Progenitor cell of endocrine pancreas (in vitro differentiated cells): ENCODE results near the gene PA2G4. TPM values are rescaled to one million over a fixed set of nuclear protein-coding genes. Genes with fewer than 3 reads are reported as not detected.
A peak's percentile ranks its signal among the peaks of the same experiment; 100 is the strongest.

Experiments
- DNase-seq: peaks from one replicate; pipeline ENCODE4 v3.0.0; 2021; ENCODE audit warnings: low spot score; ENCODE audit not compliant: unreplicated experiment
- H3K27ac Mint-ChIP-seq: 2 replicates; pipeline ENCODE4 v1.8.0; 2021; ENCODE audit warnings: mild to moderate bottlenecking, moderate library complexity, mixed read lengths
- H3K27me3 Mint-ChIP-seq: 2 replicates; pipeline ENCODE4 v1.8.0; 2021; ENCODE audit warnings: mixed read lengths
- H3K36me3 Mint-ChIP-seq: 2 replicates; pipeline ENCODE4 v1.8.0; 2022; ENCODE audit warnings: mixed read lengths; ENCODE audit not compliant: insufficient read depth
- H3K4me1 Mint-ChIP-seq: 2 replicates; pipeline ENCODE4 v1.8.0; 2021; ENCODE audit warnings: low read depth, mixed read lengths
- H3K4me3 Mint-ChIP-seq: 2 replicates; pipeline ENCODE4 v1.8.0; 2021; ENCODE audit warnings: low read depth, mild to moderate bottlenecking, moderate library complexity, mixed read lengths
- H3K9me3 Mint-ChIP-seq: 2 replicates; pipeline ENCODE4 v1.8.0; 2021; ENCODE audit warnings: low read depth, mixed read lengths
- CTCF ChIP-seq: fragments of 200-600 bp; sonication (generic); IDR thresholded peaks from one replicate; pipeline ENCODE4 v1.5.0; 2021; ENCODE audit warnings: antibody characterized with exemption, mild to moderate bottlenecking; ENCODE audit not compliant: unreplicated experiment
- total RNA-seq: library from RNA; stranded (reverse); gene quantifications from 2 replicates; pipeline ENCODE4 v1.2.1, GENCODE V29; 2021

Gene PA2G4
- total RNA-seq, 1 donor from 2014 or later: 103 TPM

DNA sequence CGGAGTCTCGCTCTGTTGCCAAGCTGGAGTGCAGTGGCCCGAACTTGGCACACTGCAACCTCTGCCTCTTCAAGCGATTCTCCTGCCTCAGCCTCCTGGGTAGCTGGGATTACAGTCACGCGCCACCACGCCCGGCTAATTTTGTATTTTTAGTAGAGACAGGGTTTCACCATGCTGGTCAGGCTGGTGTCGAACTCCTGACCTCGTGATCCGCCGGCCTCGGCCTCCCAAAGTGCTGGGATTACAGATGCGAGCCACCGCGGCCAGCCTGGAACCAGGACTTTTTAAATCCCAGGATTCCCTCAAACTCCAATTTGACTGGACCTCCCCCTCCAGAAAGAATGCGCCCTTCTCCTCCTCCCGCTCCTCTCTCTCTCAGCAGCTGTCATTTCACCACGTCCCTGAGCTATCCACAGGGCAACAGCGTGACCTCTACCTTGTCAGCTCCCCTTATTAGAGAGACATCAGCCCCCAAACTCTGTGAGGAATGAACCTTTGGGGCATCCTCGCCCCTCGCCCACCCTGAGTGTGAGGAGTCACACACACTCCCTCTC, 25.7 kb downstream of the PA2G4 start:
- Mint-ChIP-seq H3K27me3 (no peaks in the 10 kb centered on the region), H3K4me1 (peaks cover 31% of the 10 kb centered on the region), H3K9me3 (no peaks in the 10 kb centered on the region), H3K4me3 (peak overlapping the region; percentile 93), H3K27ac (no peak overlapping the region), H3K36me3 (peaks cover 24% of the 10 kb centered on the region)
- DNase-seq: no peak
- no peak for TF ChIP-seq CTCF

DNA sequence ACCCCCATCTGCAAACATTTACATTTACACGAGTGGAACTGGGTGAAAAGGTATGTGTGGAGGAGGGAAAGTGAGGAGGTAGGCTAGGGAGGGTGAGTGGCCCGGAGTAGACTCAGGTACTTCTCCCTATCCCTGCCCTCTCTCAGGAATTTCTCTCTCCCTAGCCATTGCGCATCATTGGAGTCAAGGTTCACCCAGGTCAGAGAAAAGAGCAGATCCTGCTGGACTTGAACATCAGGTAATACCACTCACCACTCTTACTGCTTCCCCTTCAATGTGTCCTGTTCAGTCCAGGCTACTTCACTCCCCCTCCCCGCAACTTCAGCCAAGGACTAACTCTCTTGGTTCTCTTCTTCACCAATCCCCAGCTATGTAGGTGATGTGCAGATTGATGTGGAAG, 26.5 kb downstream of the PA2G4 start:
- H3K27me3 Mint-ChIP-seq: no peaks in the 10 kb centered on the region
- DNase-seq: no peak
- H3K9me3 Mint-ChIP-seq: no peaks in the 10 kb centered on the region
- no peak for TF ChIP-seq CTCF
- H3K36me3 Mint-ChIP-seq: peaks cover 24% of the 10 kb centered on the region
- H3K4me1 Mint-ChIP-seq: peaks cover 31% of the 10 kb centered on the region
- H3K4me3 Mint-ChIP-seq: peak overlapping the region; percentile 67
- no peak overlapping the region for H3K27ac Mint-ChIP-seq

DNA sequence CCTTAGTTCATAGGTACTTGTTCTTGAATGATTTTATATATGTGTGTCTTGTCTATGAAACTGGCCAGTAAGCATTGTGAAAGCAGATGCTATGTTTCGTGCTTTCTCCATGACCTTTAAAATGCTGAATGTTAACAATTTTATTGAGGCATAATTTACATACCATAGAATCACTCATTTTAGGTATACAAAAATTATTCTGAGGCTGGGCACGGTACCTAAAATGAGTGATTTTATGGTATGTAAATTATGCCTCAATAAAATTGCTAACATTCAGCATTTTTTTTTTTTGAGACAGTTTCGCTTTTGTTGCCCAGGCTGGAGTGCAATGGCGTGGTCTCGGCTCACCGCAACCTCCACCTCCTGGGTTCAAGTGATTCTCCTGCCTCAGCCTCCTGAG, 30.5 kb downstream of the PA2G4 start:
- H3K4me3 Mint-ChIP-seq: no peak overlapping the region
- no peak overlapping the region for H3K27ac Mint-ChIP-seq
- no peak for TF ChIP-seq CTCF
- H3K27me3 Mint-ChIP-seq: no peaks in the 10 kb centered on the region
- peaks cover 42% of the 10 kb centered on the region for H3K36me3 Mint-ChIP-seq
- H3K9me3 Mint-ChIP-seq: no peaks in the 10 kb centered on the region
- peaks cover 4% of the 10 kb centered on the region for H3K4me1 Mint-ChIP-seq
- no peak for DNase-seq

GRCh38 chr12:56137853-56138571, 33.7 kb downstream of the PA2G4 start:
- no peaks in the 10 kb centered on the region for H3K4me1 Mint-ChIP-seq
- peaks cover 39% of the 10 kb centered on the region for H3K36me3 Mint-ChIP-seq
- H3K27me3 Mint-ChIP-seq: no peaks in the 10 kb centered on the region
- no peak overlapping the region for H3K4me3 Mint-ChIP-seq
- no peak for DNase-seq
- H3K27ac Mint-ChIP-seq: no peak overlapping the region
- TF ChIP-seq CTCF: no peak
- H3K9me3 Mint-ChIP-seq: no peaks in the 10 kb centered on the region

DNA sequence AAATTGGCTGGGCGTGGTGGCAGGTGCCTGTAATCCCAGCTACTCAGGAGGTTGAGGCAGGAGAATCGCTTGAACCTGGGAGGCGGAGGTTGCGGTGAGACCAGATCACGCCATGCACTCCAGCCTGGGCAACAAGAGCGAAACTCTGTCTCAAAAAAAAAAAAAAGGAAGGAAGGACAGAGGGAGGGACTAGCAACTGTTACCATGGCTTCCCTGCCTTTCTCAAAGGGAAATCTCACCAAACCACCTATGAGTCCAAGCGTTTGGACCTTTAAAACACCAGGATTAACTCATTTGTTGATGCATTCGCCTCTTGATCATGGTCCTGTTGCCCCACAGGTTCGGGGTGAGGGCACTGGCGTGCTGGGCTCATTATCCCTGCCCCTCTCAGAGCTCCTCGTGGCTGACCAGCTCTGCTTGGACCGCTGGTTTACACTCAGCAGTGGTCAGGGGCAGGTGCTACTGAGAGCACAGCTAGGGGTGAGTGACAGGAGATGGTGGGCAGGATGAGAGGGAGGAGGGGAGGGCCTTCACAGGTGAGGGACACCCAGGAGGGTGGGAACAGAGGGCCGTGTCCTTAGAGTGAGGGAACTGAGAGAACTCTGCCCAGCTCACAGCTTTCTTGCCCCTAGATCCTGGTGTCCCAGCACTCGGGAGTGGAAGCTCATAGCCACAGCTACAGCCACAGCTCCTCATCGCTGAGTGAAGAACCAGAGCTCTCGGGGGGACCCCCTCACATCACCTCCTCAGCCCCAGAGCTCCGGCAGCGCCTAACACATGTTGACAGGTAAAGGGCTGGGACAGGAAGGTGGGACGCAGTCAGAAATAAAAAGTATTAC, 37.8 kb downstream of the PA2G4 start:
- Mint-ChIP-seq H3K36me3 (peaks cover 36% of the 10 kb centered on the region), H3K4me1 (peaks cover 2% of the 10 kb centered on the region)

More for the DNA sequence above, 37.8 kb downstream of the PA2G4 start:
- H3K4me3 Mint-ChIP-seq: no peak overlapping the region
- H3K9me3 Mint-ChIP-seq: no peaks in the 10 kb centered on the region
- TF ChIP-seq CTCF: no peak
- H3K27me3 Mint-ChIP-seq: no peaks in the 10 kb centered on the region
- no peak for DNase-seq
- H3K27ac Mint-ChIP-seq: peak overlapping the region; percentile 24
